Daoy (cell line): ENCODE data around the gene PARP4. TPM values are rescaled to one million over a fixed set of nuclear protein-coding genes. Genes with fewer than 3 reads are reported as not detected.
"Not testable (repeated sequence)": the region's sequence is repeated elsewhere in the genome, so short reads cannot be mapped to it uniquely, and the experiment has no call there.

Source experiments
- DNase-seq: peaks from one replicate; pipeline ENCODE4 v3.0.0-alpha.2; 2015; ENCODE audit warnings: low read depth
- total RNA-seq: library from RNA; depleted of rRNA; stranded (reverse); fragments of >200 nt; shearing (Covaris generic); gene quantifications from 2 replicates; pipeline ENCODE4 v1.2.3, GENCODE V29; 2014

PARP4 gene
- total RNA-seq, 1 experiment from 2014 or later = 27.8 TPM

DNA sequence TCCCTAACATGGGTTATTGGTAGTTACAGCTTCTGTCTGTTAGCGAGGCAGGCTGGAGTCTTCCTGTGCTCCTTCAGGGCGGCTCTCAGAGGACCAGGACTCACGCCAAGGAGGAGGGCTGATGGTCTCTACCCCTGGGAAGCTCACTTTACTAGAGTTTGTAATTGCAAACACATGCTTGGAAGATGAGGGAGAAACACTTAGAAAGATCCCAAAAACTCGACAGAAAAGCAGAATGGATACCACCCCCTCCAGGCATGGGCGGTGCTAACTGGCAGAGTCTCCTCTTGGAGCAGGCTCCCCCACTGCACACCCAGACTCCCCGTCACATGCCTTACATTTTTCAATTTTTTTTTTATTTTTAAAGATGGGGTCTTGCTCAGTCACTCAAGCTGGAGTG is 62.0 kb downstream of the PARP4 start:
- no peak for DNase-seq

DNA sequence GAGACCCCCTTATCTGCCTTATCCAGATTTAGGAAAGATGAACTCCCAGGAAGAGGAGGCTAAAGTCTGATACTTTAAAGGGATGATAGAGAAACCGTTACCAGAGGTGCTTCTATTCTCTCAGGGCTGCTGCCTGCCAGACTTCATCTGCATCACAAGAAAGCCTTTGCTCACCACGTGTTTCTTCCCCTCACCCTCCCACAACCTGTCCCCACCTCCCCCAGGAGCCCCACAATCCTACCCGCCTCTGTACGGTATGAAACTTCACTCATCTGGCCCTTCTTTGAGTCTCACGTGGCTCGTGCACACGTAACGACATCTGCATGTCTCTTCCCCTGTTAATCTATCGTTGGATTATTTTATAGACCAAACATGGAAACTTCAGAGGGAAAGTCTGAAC is 67.7 kb downstream of the PARP4 start:
- not testable (repeated sequence) for DNase-seq

- no peak for DNase-seq
These were observed 69.2 kb downstream of the PARP4 start for GRCh38 chr13:24443366-24443765.

- not testable (repeated sequence) for DNase-seq
These were observed 86.5 kb downstream of the PARP4 start for GRCh38 chr13:24426045-24426444.

- DNase-seq = not testable (repeated sequence)
These were observed 92.9 kb downstream of the PARP4 start for GRCh38 chr13:24419668-24420067.

DNA sequence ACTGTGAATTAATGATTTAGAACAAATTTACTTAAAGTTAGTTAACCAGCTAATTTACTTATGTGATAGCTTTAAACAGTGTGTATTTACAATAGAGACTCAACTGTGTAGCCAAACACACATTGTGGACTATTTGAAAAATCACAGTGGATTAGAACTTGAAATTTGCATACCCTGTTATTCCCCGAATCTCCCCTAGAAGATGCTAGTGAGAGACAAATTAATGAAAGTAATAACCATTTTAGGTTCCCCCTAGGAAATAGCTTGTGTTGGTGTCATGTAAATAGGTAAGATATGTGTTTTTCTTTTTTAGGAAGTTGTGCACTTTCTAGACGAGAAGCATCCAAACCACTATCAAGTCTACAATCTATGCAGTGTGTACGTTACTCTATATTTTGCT is 104.7 kb downstream of the PARP4 start:
- DNase-seq = no peak

DNA sequence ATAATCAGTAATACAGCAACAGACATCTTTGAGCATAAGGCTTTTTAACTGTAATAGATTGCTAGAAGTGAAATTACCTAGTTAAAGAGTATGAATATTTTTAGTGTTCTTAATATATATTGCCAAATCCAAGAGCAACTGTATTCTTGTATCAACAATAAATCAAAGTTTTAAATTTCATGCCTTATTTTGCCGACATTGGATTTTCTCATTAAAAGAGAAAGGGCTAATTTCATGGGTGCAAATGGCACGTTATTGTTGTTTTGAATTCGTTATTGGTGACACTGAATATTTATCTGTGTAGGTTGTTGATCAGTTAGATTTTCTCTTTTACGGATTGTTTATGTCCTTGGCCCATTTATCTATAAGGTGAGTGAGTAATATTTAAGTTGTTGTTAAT is 106.1 kb downstream of the PARP4 start:
- no peak for DNase-seq

- no peak for DNase-seq
These were observed 115.8 kb downstream of the PARP4 start for GRCh38 chr13:24396821-24397220.

- no peak for DNase-seq
These were observed 119.6 kb downstream of the PARP4 start for GRCh38 chr13:24392972-24393371.

DNA sequence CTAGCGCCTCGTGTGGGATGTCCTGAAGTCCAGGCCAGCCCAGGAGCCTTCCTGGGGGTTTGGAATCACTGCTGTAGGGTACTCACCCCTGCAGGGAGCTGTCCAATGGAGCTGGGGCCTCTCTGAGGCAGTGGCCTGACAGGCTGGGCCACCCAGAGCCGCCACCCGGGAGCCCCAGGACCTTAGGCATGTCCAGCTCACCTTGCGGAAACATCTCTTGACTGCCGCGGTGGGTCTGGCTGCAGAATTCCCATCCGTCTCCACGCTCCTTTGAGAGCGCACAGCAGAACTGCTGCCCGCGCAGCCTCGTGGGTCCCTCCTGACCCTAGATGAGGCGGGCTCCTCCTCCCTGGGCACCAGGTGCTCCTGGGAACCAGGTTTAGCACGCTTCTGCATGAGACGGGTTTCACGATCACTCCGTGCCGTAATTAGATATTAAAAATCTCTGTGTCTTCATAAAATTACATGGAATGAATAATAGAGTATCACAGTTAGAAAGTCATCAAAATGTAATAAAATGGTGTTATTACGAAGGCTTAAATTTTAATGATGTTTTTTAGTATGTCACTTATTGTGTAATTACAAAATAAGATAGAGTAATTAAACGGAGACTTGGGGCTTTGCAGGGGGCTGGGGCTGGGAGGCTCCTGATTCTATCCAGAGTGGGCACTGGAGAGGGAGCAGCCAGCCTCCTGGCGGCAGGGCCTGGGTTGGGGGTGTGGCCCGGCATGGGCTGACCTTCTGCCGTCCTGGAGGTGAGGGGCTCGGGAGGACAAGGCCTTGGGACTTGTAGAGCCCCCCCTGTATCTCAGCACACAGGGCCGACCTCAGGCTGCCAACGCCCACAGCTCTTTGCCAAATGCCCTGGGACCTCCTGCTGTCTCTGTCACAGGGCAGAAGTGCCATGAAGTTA is 120.6 kb downstream of the PARP4 start:
- not testable (repeated sequence) for DNase-seq

DNA sequence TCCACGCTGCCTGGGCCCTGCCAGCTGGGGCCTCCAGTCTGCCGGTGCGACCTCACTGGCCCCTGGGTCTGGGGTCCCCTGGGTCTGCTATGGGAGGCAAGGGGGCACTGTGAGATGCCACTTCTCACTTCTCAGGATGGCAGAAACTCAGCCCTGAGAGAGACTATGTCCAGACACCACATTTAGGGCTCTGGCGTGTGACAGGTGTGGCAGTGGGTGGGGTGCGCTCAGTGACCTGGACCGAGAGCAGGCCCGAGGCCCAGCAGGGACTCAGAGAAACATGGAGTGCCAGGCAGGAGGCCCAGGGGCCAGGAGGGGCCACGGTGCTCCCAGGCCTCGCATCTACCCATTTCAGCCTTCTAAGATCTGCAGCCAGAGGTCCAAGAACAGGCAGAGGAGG is 121.8 kb downstream of the PARP4 start:
- DNase-seq = not testable (repeated sequence)

DNA sequence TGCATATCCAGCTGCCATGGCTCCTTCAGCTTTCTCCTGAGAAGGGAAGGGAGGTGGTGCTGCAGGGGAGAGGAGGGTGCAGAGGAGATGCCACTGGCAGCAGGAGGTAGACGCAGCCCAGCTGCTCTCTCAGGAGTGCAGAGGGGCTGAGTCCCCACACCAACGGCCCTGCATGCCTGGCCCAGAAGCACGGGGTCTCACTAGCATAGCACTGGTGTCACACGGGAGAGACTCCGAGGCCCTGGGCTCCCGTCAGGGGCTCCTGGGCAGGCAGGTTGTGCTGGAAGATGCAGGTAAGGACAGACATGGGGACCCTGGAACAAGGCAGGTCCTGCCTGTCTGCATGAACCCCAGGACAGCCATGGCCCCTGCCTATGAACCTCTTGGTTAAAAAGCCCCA is 123.1 kb downstream of the PARP4 start:
- DNase-seq = no peak

GRCh38 chr13:24388743-24389142 is 123.8 kb downstream of the PARP4 start:
- not testable (repeated sequence) for DNase-seq

- DNase-seq = no peak
These were observed 125.5 kb downstream of the PARP4 start for GRCh38 chr13:24386816-24387708.

DNA sequence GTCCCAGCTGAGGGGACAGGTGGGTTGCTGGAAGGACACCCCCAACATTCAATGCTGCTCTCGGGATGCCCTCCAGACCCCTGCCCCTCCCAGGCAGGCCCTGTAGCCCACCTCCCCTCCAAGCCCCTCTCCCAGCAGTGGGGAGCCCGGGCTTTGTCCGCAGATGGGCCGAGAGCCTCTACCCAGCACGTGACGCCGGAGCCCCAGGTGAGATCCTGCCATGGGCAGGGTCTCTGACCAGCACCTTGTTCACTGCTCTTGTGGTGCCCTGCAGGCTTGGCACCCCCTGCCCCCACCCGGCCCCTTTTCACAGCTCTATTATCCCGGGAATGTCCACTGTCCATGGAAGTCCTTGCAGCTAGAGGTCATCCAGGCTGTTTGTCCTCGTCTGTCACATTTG is 126.7 kb downstream of the PARP4 start:
- DNase-seq = no peak

- DNase-seq = not testable (repeated sequence)
These were observed 127.6 kb downstream of the PARP4 start for GRCh38 chr13:24384946-24385345.

DNA sequence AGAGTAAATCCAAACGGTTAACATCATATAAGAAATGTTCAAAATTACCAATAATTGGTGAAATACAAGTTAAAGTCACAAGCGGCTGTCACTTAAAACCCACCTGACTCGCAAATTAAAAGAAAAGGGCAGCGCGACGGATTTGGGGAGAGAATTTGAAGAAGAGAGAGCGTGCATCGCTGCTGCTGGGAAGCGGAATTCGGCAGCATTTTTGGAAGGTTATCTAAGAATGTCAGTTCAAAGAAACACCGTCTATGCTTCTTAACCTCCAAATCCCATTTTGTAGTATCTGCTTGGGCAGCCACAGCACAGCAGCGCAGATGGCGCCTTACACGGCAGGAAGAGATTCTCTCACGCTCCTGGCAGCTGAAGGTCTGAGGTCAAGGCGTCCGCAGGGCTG is 128.5 kb downstream of the PARP4 start:
- DNase-seq = not testable (repeated sequence)

DNA sequence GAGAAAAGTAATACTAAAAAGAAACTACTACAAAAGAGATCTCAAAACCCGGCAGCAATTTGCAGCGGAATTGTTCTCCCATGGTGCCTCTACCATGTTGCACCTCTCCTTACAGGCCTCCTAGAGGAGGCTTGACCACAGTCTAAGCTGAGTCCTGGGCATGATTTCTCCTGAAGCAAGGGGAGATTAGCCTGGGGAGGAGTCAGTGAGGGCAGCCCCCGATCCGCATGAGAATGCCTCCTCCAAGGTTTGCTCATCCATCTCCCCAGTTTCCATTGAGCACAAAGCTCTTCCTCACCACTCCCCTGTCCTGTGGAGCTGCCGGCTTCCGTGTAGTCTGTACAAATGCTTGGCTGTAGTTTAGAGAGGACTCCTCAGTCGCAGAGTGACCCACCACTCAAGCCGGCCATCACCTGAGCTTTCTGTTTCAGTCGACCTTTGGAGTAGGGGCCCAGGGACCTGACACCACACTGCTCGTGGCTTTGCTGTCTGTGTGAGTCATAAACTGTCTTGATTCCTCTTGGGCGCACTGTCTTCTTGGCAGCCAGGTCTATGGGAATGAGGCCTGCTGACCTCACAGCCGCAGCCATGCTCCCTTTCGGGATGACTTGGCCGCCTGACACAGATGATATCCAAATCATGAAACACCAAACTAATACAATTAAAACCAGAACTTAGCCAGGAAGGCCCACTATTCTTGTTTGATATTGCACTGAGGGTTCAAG is 130.9 kb downstream of the PARP4 start:
- DNase-seq = peak; percentile 34

GRCh38 chr13:24380881-24381280 is 131.7 kb downstream of the PARP4 start:
- DNase-seq = not testable (repeated sequence)

- not testable (repeated sequence) for DNase-seq
These were observed 132.4 kb downstream of the PARP4 start for GRCh38 chr13:24380227-24380626.

DNA sequence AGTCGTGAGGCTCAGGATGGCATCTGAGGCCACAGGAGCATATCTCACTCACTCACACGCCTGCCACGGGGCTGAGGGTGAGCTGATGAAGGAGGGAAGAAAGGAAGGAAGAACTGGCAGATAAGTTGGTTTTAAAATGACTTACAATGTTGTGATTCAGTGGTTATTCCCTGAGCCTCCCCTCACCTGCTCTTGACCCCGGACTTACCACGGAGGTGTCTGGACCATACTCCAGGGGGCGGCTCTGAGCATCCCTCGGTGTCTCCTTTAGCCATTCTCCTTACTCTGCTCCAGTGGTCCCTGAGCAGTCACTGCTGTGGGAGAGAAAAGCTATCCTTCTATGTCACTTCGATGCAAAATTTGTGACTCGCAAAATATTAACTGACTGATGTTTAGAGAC is 141.3 kb downstream of the PARP4 start:
- DNase-seq = not testable (repeated sequence)
